K562 (cell line): ENCODE results near the gene PGLYRP4. TPM values are rescaled to one million over a fixed set of nuclear protein-coding genes. Genes with fewer than 3 reads are reported as not detected.

Experiments
- ATAC-seq: fragments of 200-7000 bp; cut with Tn5 transposase; 3 replicates; pipeline ENCODE4 v1.9.1; 2020; ENCODE audit warnings: moderate library complexity
- BruUV-seq: library from RNA; stranded (reverse); fragments of 400-500 nt; replicated peaks from 2 replicates; lab custom pipeline; 2021; lab: Mats Ljungman, UMichigan
- CTCF ChIA-PET: fragments of 300-600 bp; formaldehyde crosslinking; extraction: SDS; loops from one replicate; lab custom pipeline; 2021; ENCODE audit warnings: low intra/inter-chr PET ratio; lab: Yijun Ruan, JAX
- POLR2A ChIA-PET: fragments of 300-600, 350-650 bp; sonication (Branson Sonifier 250); formaldehyde crosslinking; extraction: SDS; loops from one replicate; lab custom pipeline; 2021; ENCODE audit warnings: antibody characterized with exemption, inconsistent platforms; lab: Yijun Ruan, JAX
- DNase-seq, 4 experiments: peaks; one replicate each; pipeline versions ENCODE4 v3.0.0 to v3.0.0-alpha.2; 2011 to 2018; ENCODE audit warnings: low spot score in 3 of 4, mixed read lengths in 3 of 4; ENCODE audit errors: extremely low read depth in 1 of 4
- FAIRE-seq: peaks from 2 replicates; lab custom pipeline; 2011; peaks lifted over from hg19 to GRCh38; lab: Jason Lieb, UNC
- H2AFZ ChIP-seq: 2 replicates; pipeline ENCODE4 v1.6.0; 2011; ENCODE audit warnings: low read depth, low read length, control low read depth, inconsistent platforms
- H3K27ac ChIP-seq: fragments of 200-600 bp; 3 replicates; pipeline ENCODE4 v1.8.0; 2011; ENCODE audit warnings: low read depth, mild to moderate bottlenecking, control low read depth, inconsistent platforms, low read length, moderate library complexity, mixed read lengths; ENCODE audit errors: extremely low read depth
- H3K27me3 ChIP-seq, 2 experiments: fragments of 300-600 bp in 1 of 2; 2 replicates in 1 of 2; 3 replicates in 1 of 2; pipeline versions ENCODE4 v1.6.0 to v1.8.0; 2011; ENCODE audit warnings: inconsistent platforms in 2 of 2, low read length in 2 of 2, mild to moderate bottlenecking in 1 of 2, mixed read lengths in 1 of 2, moderate library complexity in 1 of 2; ENCODE audit not compliant: control insufficient read depth in 2 of 2, insufficient read depth in 2 of 2
- H3K36me3 ChIP-seq: fragments of 300-600 bp; 3 replicates; pipeline ENCODE4 v1.8.0; 2011; ENCODE audit warnings: mild to moderate bottlenecking, low read length, inconsistent platforms; ENCODE audit not compliant: control insufficient read depth, insufficient read depth
- H3K4me1 ChIP-seq, 2 experiments: fragments of 200-600 bp in 1 of 2; replicated peaks in 1 of 2; 2 replicates in 1 of 2; 3 replicates in 1 of 2; pipeline versions ENCODE4 v1.5.1 to v1.8.0; 2011; ENCODE audit warnings: inconsistent platforms in 2 of 2, low read length in 2 of 2, mild to moderate bottlenecking in 1 of 2, mixed read lengths in 1 of 2, moderate library complexity in 1 of 2; ENCODE audit not compliant: control insufficient read depth in 2 of 2, insufficient read depth in 2 of 2
- H3K4me2 ChIP-seq: 2 replicates; pipeline ENCODE4 v1.6.1; 2011; ENCODE audit warnings: low read length, control low read depth, inconsistent platforms, mixed read lengths; ENCODE audit not compliant: insufficient read depth
- H3K4me3 ChIP-seq: fragments of 200-600 bp; sonication (generic), shearing (Covaris generic); 2 replicates; pipeline ENCODE4 v1.5.1; 2016; ENCODE audit warnings: control low read depth, inconsistent platforms
- H3K79me2 ChIP-seq: fragments of 200-600 bp; 3 replicates; pipeline ENCODE4 v1.8.0; 2011; ENCODE audit warnings: low read length, inconsistent platforms; ENCODE audit not compliant: control insufficient read depth, insufficient read depth
- H3K9ac ChIP-seq, 2 experiments: 2 replicates each; pipeline versions ENCODE4 v1.6.0 to v1.6.1; 2011; ENCODE audit warnings: low read depth in 2 of 2, low read length in 2 of 2, control low read depth in 1 of 2, inconsistent platforms in 1 of 2, mild to moderate bottlenecking in 1 of 2, mixed read lengths in 1 of 2; ENCODE audit not compliant: insufficient read depth in 1 of 2
- H3K9me1 ChIP-seq: one replicate; pipeline ENCODE4 v1.6.0; 2011; ENCODE audit warnings: inconsistent platforms, mild to moderate bottlenecking, low read length, moderate library complexity; ENCODE audit not compliant: control insufficient read depth, insufficient read depth
- H3K9me3 ChIP-seq: replicated peaks from 2 replicates; pipeline ENCODE4 v1.5.1; 2011; ENCODE audit warnings: low read depth, low read length, inconsistent platforms; ENCODE audit not compliant: control insufficient read depth, insufficient read depth
- H4K20me1 ChIP-seq: replicated peaks from 2 replicates; pipeline ENCODE4 v1.6.1; 2011; ENCODE audit warnings: low read length, inconsistent platforms, mixed read lengths; ENCODE audit not compliant: control insufficient read depth, insufficient read depth
- SPI1 ChIP-seq: IDR thresholded peaks from 2 replicates; pipeline ENCODE4 v1.6.1; 2011; ENCODE audit warnings: low read depth, low read length, control low read depth, borderline replicate concordance
- THRAP3 ChIP-seq: fragments of 450-650 bp; IDR thresholded peaks from 2 replicates; pipeline ENCODE4 v1.6.1; 2016; ENCODE audit warnings: mild to moderate bottlenecking, inconsistent platforms, borderline replicate concordance
- WGBS: fragments of 100-300 bp; shearing (Covaris generic); methylation state at CpG from one replicate; pipeline ENCODE4 v1.1.6; 2016; ENCODE audit warnings: low coverage, mixed read lengths; ENCODE audit not compliant: insufficient coverage; ENCODE audit errors: missing lambda C conversion rate; 5-methylcytosine and 5-hydroxymethylcytosine counted together
- in situ Hi-C: fragments of 300-500 bp; cut with MboI; formaldehyde crosslinking; loops from 4 replicates; pipeline ENCODE4 v1.15.0; 2018; ENCODE audit warnings: inconsistent platforms, mixed read lengths
- intact Hi-C: fragments of 100-400 bp; cut with micrococcal nuclease; formaldehyde crosslinking; loops from 2 replicates; pipeline ENCODE4 v1.14.2; 2022
- polyA plus RNA-seq, 8 experiments: library from polyadenylated mRNA; depleted of rRNA in 4 of 8; stranded (reverse) in 5 of 8; unstranded in 3 of 8; fragments of >200 nt; fragmentation: Nextera tagmentation in 2 of 8; fragmentation: Illumina TruSeq in 1 of 8; extraction: Ambion mirVana in 2 of 8; extraction: Trizol in 1 of 8; gene quantifications; 2 replicates each; pipeline versions ENCODE4 v1.2.1 to v1.2.3, GENCODE V29; 2011 to 2014; ENCODE audit warnings: inconsistent platforms in 1 of 8, missing spikeins in 1 of 8
- total RNA-seq, 7 experiments: library from RNA; depleted of rRNA in 6 of 7; stranded (reverse); fragments of >200 nt in 6 of 7; fragmentation: Illumina TruSeq in 2 of 7; extraction: Trizol in 2 of 7; gene quantifications; 2 replicates each; pipeline versions ENCODE4 v1.2.1 to v1.2.3, GENCODE V29; 2011 to 2021; ENCODE audit warnings: low replicate concordance in 1 of 7
- TF ChIP-seq, protein P1 (sequence below): sonication (generic); formaldehyde crosslinking; IDR thresholded peaks from 2 replicates; pipeline ENCODE4 v1.8.0; 2023; ENCODE audit warnings: mild to moderate bottlenecking, missing genetic modification reagents

Gene PGLYRP4
- total and polyA plus RNA-seq, 9 of the 15 experiments (the other 6 are each of a cell fraction or from before 2014, with no cell fraction given): 0.06 to 0.13 (median 0.11) TPM; not detected in 6

DNA sequence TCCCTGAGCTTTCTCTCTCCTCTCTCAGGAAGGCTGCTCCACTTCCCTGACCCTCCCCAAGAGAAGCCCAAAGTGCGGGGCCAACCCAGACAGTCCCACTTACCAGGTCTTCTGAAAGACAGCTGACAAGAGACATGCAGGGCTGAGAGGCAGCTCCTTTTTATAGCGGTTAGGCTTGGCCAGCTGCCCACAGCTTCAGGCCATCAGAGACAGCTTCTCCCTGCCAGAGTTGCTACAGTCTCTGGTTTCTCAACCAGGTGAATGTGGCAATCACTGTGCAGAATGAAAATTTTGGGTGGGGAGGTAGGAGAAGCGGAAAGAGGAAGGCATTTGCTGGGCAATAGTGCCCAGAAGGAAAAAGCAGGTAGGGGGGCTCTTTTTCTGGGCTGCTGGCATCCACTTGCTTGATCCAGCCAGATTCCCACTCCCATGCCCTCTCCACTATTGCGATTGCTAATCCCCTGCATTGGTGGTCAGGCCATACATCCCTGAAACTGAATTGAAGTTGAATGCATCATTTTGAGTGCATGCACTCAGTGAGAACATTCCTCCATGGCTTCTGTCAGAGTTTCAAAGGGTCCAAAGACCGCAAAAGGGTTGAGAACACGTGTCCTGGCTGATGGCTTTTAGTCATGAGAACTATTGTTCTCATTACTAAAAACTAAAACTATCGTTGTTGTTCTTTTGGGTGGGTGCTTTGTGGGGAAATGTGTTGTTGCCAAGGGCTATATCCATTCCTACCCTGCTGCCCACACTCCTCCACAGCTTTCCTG, 42.5 kb upstream of the PGLYRP4 start, which contains the start of gene S100A8 (continued):
- TF ChIP-seq, protein P1, sequence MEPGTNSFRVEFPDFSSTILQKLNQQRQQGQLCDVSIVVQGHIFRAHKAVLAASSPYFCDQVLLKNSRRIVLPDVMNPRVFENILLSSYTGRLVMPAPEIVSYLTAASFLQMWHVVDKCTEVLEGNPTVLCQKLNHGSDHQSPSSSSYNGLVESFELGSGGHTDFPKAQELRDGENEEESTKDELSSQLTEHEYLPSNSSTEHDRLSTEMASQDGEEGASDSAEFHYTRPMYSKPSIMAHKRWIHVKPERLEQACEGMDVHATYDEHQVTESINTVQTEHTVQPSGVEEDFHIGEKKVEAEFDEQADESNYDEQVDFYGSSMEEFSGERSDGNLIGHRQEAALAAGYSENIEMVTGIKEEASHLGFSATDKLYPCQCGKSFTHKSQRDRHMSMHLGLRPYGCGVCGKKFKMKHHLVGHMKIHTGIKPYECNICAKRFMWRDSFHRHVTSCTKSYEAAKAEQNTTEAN: no peak

DNA sequence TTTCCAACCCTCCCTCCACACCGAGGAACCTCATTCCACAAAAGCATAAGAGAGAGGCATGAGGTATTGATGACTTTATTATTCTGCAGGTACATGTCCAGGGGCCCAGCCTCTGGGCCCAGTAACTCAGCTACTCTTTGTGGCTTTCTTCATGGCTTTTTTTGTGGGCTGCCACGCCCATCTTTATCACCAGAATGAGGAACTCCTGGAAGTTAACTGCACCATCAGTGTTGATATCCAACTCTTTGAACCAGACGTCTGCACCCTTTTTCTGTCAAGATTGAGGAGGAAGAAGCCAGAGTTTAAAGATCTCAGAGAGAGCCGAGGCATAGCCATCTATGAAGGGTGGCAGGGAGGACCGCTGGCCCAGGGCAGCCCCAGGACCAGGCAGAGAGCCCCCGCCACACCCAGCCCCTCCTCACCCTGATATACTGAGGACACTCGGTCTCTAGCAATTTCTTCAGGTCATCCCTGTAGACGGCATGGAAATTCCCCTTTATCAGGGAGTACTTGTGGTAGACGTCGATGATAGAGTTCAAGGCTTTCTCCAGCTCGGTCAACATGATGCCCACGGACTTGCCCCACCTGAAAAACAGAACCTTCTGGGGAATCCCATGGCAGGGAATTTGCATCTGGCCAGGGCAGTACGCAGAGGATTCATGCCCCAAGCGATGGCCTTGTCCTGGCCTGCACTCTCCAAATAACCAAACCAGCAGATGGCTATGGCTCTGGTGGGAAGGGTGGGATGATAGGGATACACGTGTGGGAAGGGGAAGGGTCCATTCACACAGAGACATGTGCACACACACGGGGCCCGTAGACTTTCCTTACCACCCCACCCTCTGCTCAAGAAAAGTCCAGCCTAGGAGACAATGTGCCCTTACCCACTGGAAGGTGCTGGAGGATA, 41.6 kb upstream of the PGLYRP4 start:
- no peak for FAIRE-seq

More for the DNA sequence above, 41.6 kb upstream of the PGLYRP4 start:
- in situ Hi-C loops: no loop called here
- no TSS peak for BruUV-seq
- POLR2A ChIA-PET: interaction anchor here (0.6 to 1.0 kb wide), 2 partner anchors 33 to 237 kb away, joined by 3 read pairs; partner anchors contain the start of gene S100A13
- peaks cover 0 to 6% of the 10 kb centered on the region in 2 experiments; a peak in 1 of 5 replicates for H3K4me1 ChIP-seq
- no peak overlapping the region for H2AFZ ChIP-seq
- no peaks in the 10 kb centered on the region for H3K36me3 ChIP-seq
- CTCF ChIA-PET: no interaction called here
- H3K4me3 ChIP-seq: no peak overlapping the region
- no peak overlapping the region for H3K27ac ChIP-seq
- no peaks in the 10 kb centered on the region for H3K9me3 ChIP-seq
- H3K79me2 ChIP-seq: no peaks in the 10 kb centered on the region
- H3K4me2 ChIP-seq: no peak overlapping the region
- peaks cover 3% of the 10 kb centered on the region; the same call in 1 of the 2 replicates for H4K20me1 ChIP-seq
- TF ChIP-seq SPI1: peak; percentile 84
- no peak for TF ChIP-seq THRAP3
- H3K27me3 ChIP-seq: peaks cover 1 to 34% of the 10 kb centered on the region in 2 experiments; a peak in 4 of 5 replicates
- WGBS: 1% methylated on average over 16 of the region's 17 CpGs
- intact Hi-C loops: no loop called here
- no peaks in the 10 kb centered on the region for H3K9me1 ChIP-seq
- no peak for ATAC-seq
- no peak overlapping the region; a peak in 1 of 4 replicates for H3K9ac ChIP-seq
- peak in 1 of 4 experiments; percentile 16 for DNase-seq
